WTC11 (cell line): ENCODE results near the gene CHD6. TPM values are rescaled to one million over a fixed set of nuclear protein-coding genes. Genes with fewer than 3 reads are reported as not detected.

Experiments used
- ATAC-seq: fragments of 200-7000 bp; cut with Tn5 transposase; 2 replicates; pipeline ENCODE4 v1.10.0; 2021; ENCODE audit warnings: mild to moderate bottlenecking, moderate library complexity
- CTCF ChIA-PET: fragments of 300-600 bp; sonication (Branson Sonifier 250); formaldehyde crosslinking; loops from one replicate; lab custom pipeline; 2021; ENCODE audit warnings: antibody characterized with exemption; lab: Charles Lee
- POLR2A ChIA-PET: fragments of 350-600 bp; sonication (Branson Sonifier 250); formaldehyde crosslinking; loops from one replicate; lab custom pipeline; 2021; ENCODE audit warnings: antibody characterized with exemption; lab: Charles Lee
- DNase-seq: peaks from one replicate; pipeline ENCODE4 v3.0.0; 2021; ENCODE audit warnings: low spot score
- H3K27ac Mint-ChIP-seq: 2 replicates; pipeline ENCODE4 v1.8.0; 2021; ENCODE audit warnings: mixed read lengths
- H3K27me3 Mint-ChIP-seq: 2 replicates; pipeline ENCODE4 v1.8.0; 2021; ENCODE audit warnings: low read depth, mild to moderate bottlenecking, moderate library complexity, mixed read lengths
- H3K36me3 Mint-ChIP-seq: 2 replicates; pipeline ENCODE4 v1.8.0; 2021; ENCODE audit warnings: mixed read lengths
- H3K4me1 Mint-ChIP-seq: 2 replicates; pipeline ENCODE4 v1.8.0; 2022; ENCODE audit warnings: mixed read lengths
- H3K4me3 Mint-ChIP-seq: 2 replicates; pipeline ENCODE4 v1.8.0; 2021; ENCODE audit warnings: mild to moderate bottlenecking, moderate library complexity, mixed read lengths
- H3K9me3 Mint-ChIP-seq: 2 replicates; pipeline ENCODE4 v1.8.0; 2021; ENCODE audit warnings: mixed read lengths
- CDX4 ChIP-seq: fragments of 250-450 bp; sonication (Bioruptor Pico); IDR thresholded peaks from 2 replicates; pipeline ENCODE4 v1.9.0; 2021; ENCODE audit warnings: moderate library complexity, mild to moderate bottlenecking, inconsistent platforms, borderline replicate concordance
- E2F4 ChIP-seq: sonication (generic); formaldehyde crosslinking; IDR thresholded peaks from 2 replicates; pipeline ENCODE4 v1.8.1; 2022; ENCODE audit warnings: low read depth, mild to moderate bottlenecking, moderate library complexity, missing genetic modification reagents, borderline replicate concordance
- ERG ChIP-seq: fragments of 250-450 bp; sonication (Bioruptor Pico); IDR thresholded peaks from 2 replicates; pipeline ENCODE4 v1.8.0; 2021; ENCODE audit warnings: mild to moderate bottlenecking
- ETV6 ChIP-seq: sonication (generic); formaldehyde crosslinking; IDR thresholded peaks from 2 replicates; pipeline ENCODE4 v1.8.1; 2022; ENCODE audit warnings: mild to moderate bottlenecking, missing genetic modification reagents
- FOXJ3 ChIP-seq: sonication (generic); formaldehyde crosslinking; IDR thresholded peaks from 2 replicates; pipeline ENCODE4 v1.9.0; 2021; ENCODE audit warnings: missing genetic modification reagents, mild to moderate bottlenecking, borderline replicate concordance
- IRF1 ChIP-seq: sonication (generic); formaldehyde crosslinking; IDR thresholded peaks from 2 replicates; pipeline ENCODE4 v1.8.0; 2023; ENCODE audit warnings: missing genetic modification reagents
- JUN ChIP-seq: sonication (generic); formaldehyde crosslinking; IDR thresholded peaks from 2 replicates; pipeline ENCODE4 v1.8.0; 2023; ENCODE audit warnings: mild to moderate bottlenecking, missing genetic modification reagents
- MAX ChIP-seq: sonication (generic); formaldehyde crosslinking; IDR thresholded peaks from 2 replicates; pipeline ENCODE4 v1.8.0; 2022; ENCODE audit warnings: mild to moderate bottlenecking, missing genetic modification reagents
- NFATC4 ChIP-seq: fragments of 250-450 bp; sonication (Bioruptor Pico); IDR thresholded peaks from 2 replicates; pipeline ENCODE4 v1.9.0; 2021; ENCODE audit warnings: mild to moderate bottlenecking
- NFYB ChIP-seq: sonication (generic); formaldehyde crosslinking; conservative IDR thresholded peaks from 2 replicates; pipeline ENCODE4 v1.8.0; 2022; ENCODE audit warnings: low read depth, missing genetic modification reagents
- NR2C2 ChIP-seq: sonication (generic); formaldehyde crosslinking; IDR thresholded peaks from 2 replicates; pipeline ENCODE4 v1.8.0; 2022; ENCODE audit warnings: mild to moderate bottlenecking, missing genetic modification reagents
- SMAD4 ChIP-seq: sonication (generic); formaldehyde crosslinking; IDR thresholded peaks from 2 replicates; pipeline ENCODE4 v1.8.0; 2022; ENCODE audit warnings: mild to moderate bottlenecking, missing genetic modification reagents
- STAT6 ChIP-seq: sonication (generic); formaldehyde crosslinking; conservative IDR thresholded peaks from 2 replicates; pipeline ENCODE4 v1.8.1; 2023; ENCODE audit warnings: mild to moderate bottlenecking, low read depth, missing genetic modification reagents, moderate library complexity
- TCF7 ChIP-seq: sonication (generic); formaldehyde crosslinking; IDR thresholded peaks from 2 replicates; pipeline ENCODE4 v1.8.0; 2022; ENCODE audit warnings: mild to moderate bottlenecking, low read depth, missing genetic modification reagents, moderate library complexity
- ZNF219 ChIP-seq: sonication (generic); formaldehyde crosslinking; IDR thresholded peaks from 2 replicates; pipeline ENCODE4 v1.8.0; 2023; ENCODE audit warnings: missing genetic modification reagents, mild to moderate bottlenecking, borderline replicate concordance
- ZNF281 ChIP-seq: sonication (generic); formaldehyde crosslinking; IDR thresholded peaks from 2 replicates; pipeline ENCODE4 v1.8.0; 2023; ENCODE audit warnings: mild to moderate bottlenecking, missing genetic modification reagents
- ZNF317 ChIP-seq: sonication (generic); formaldehyde crosslinking; IDR thresholded peaks from 2 replicates; pipeline ENCODE4 v1.8.1; 2023; ENCODE audit warnings: low read depth, mild to moderate bottlenecking, moderate library complexity, missing genetic modification reagents, borderline replicate concordance
- ZNF416 ChIP-seq: fragments of 250-450 bp; sonication (Bioruptor Pico); IDR thresholded peaks from 2 replicates; pipeline ENCODE4 v1.9.0; 2021; ENCODE audit warnings: mild to moderate bottlenecking, inconsistent platforms
- ZNF423 ChIP-seq: fragments of 250-450 bp; sonication (Bioruptor Pico); IDR thresholded peaks from 2 replicates; pipeline ENCODE4 v2.1.2; 2022; ENCODE audit warnings: mild to moderate bottlenecking, moderate library complexity
- ZNF532 ChIP-seq: fragments of 250-450 bp; sonication (Bioruptor Pico); IDR thresholded peaks from 2 replicates; pipeline ENCODE4 v1.9.0; 2021; ENCODE audit warnings: mild to moderate bottlenecking, borderline replicate concordance
- total RNA-seq: library from RNA; stranded (reverse); gene quantifications from 3 replicates; pipeline ENCODE4 v1.2.3, GENCODE V29; 2021

The CHD6 gene
- total RNA-seq, 1 experiment from 2014 or later, result 52.1 TPM

GRCh38 chr20:41587956-41588355, 30.2 kb downstream of the CHD6 start (continued):
- TF ChIP-seq ZNF532 (CRISPR knock-in tag), result no peak
- no peak for TF ChIP-seq JUN (CRISPR knock-in tag)
- TF ChIP-seq MAX, result no peak
- TF ChIP-seq ZNF219, result no peak
- TF ChIP-seq, all 79 proteins: peak for 0

GRCh38 chr20:41587523-41587922, 30.7 kb downstream of the CHD6 start:
- ATAC-seq (no peak), DNase-seq (no peak)
- Mint-ChIP-seq H3K27me3 (no peaks in the 10 kb centered on the region), H3K4me3 (no peak overlapping the region), H3K27ac (no peak overlapping the region), H3K9me3 (peaks cover 32% of the 10 kb centered on the region), H3K4me1 (peaks cover 11% of the 10 kb centered on the region), H3K36me3 (peaks cover 43% of the 10 kb centered on the region)
- POLR2A ChIA-PET, result no interaction called here
- CTCF ChIA-PET, result no interaction called here
- TF ChIP-seq ZNF281 (CRISPR knock-in tag) (no peak), NR2C2 (CRISPR knock-in tag) (no peak), CDX4 (CRISPR knock-in tag) (no peak), NFYB (CRISPR knock-in tag) (no peak), NFATC4 (CRISPR knock-in tag) (no peak), ETV6 (no peak), IRF1 (CRISPR knock-in tag) (no peak), TCF7 (CRISPR knock-in tag) (no peak), E2F4 (CRISPR knock-in tag) (no peak), ZNF423 (CRISPR knock-in tag) (no peak), STAT6 (CRISPR knock-in tag) (no peak), SMAD4 (CRISPR knock-in tag) (no peak), ZNF317 (no peak), FOXJ3 (CRISPR knock-in tag) (no peak), ZNF416 (CRISPR knock-in tag) (no peak), ERG (no peak)
